GM06990 (cell line): Measurements from ENCODE around the gene ARHGEF39.
"Not testable (repeated sequence)": the region's sequence is repeated elsewhere in the genome, so short reads cannot be mapped to it uniquely, and the experiment has no call there.

Experiments
- DNase-seq: peaks from one replicate; pipeline ENCODE4 v3.0.0-alpha.2; 2011; ENCODE audit not compliant: insufficient read length; ENCODE audit errors: extremely low read depth
- H3K27me3 ChIP-seq: replicated peaks from 2 replicates; pipeline ENCODE4 v1.6.0; 2011; ENCODE audit warnings: low read length; ENCODE audit not compliant: control insufficient read depth, insufficient read depth
- H3K36me3 ChIP-seq: 2 replicates; pipeline ENCODE4 v1.5.1; 2011; ENCODE audit warnings: low read length; ENCODE audit not compliant: control insufficient read depth, insufficient read depth
- H3K4me3 ChIP-seq: replicated peaks from 2 replicates; pipeline ENCODE4 v1.5.1; 2011; ENCODE audit warnings: low read depth, mild to moderate bottlenecking, control low read depth, low read length
- TF ChIP-seq, protein P1 (sequence below): IDR thresholded peaks from 2 replicates; pipeline ENCODE4 v1.5.1; 2011; ENCODE audit warnings: low read length, control low read depth, mild to moderate bottlenecking, inconsistent platforms; ENCODE audit not compliant: insufficient read depth, poor library complexity, severe bottlenecking

The ARHGEF39 gene

DNA sequence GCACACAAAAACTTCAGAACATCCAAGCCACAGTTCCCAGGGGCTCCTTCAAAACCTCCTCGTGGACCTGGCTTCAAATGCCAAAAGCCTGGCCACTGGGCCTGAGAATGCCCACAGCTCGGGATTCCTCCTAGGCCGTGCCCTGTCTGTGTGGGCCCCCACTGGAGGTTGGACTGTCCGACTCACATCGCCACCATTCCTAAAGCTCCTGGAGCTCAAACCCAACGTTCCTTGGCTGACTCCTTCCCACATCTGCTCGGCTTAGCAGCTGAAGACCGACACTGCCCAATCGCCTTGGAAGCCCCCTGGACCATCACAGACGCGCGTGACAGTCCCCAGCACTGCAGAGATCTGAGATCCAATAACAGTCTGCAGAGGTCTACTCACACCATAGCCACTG lies 21.9 kb downstream of the ARHGEF39 start:
- Histone ChIP-seq H3K27me3 (no peaks in the 10 kb centered on the region), H3K36me3 (no peaks in the 10 kb centered on the region; the same call in 1 of the 2 replicates), H3K4me3 (no peak overlapping the region)
- TF ChIP-seq, protein P1, sequence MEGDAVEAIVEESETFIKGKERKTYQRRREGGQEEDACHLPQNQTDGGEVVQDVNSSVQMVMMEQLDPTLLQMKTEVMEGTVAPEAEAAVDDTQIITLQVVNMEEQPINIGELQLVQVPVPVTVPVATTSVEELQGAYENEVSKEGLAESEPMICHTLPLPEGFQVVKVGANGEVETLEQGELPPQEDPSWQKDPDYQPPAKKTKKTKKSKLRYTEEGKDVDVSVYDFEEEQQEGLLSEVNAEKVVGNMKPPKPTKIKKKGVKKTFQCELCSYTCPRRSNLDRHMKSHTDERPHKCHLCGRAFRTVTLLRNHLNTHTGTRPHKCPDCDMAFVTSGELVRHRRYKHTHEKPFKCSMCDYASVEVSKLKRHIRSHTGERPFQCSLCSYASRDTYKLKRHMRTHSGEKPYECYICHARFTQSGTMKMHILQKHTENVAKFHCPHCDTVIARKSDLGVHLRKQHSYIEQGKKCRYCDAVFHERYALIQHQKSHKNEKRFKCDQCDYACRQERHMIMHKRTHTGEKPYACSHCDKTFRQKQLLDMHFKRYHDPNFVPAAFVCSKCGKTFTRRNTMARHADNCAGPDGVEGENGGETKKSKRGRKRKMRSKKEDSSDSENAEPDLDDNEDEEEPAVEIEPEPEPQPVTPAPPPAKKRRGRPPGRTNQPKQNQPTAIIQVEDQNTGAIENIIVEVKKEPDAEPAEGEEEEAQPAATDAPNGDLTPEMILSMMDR = no peak
- no peak for DNase-seq

- not testable (repeated sequence) for H3K4me3 ChIP-seq, H3K36me3 ChIP-seq, H3K27me3 ChIP-seq, DNase-seq
Observed at GRCh38 chr9:35641478-35641877, 23.5 kb downstream of the ARHGEF39 start.

DNA sequence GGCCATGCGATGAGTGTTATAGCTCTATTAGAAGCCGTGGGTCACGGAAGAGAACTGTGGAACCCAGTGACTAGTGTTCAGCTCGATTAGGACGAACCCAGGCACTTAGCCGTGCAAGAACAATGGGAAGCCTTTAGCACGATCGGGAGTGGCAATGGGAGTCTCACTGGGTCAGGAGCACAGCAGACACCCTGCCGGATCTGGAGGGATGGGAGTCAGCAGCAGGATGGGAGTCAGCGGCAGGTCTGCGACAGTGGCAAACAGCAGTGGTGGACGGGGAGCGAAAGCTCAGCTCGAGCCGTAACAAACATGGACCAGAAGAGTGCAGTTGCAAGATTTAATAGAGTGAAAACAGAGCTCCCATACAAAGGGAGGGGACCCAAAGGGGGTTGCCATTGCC lies 24.6 kb downstream of the ARHGEF39 start:
- H3K36me3 ChIP-seq, DNase-seq, H3K4me3 ChIP-seq, H3K27me3 ChIP-seq: not testable (repeated sequence)

GRCh38 chr9:35639631-35640030 lies 25.4 kb downstream of the ARHGEF39 start:
- Histone ChIP-seq H3K4me3 (no peak overlapping the region), H3K36me3 (no peaks in the 10 kb centered on the region; the same call in 1 of the 2 replicates), H3K27me3 (no peaks in the 10 kb centered on the region)
- TF ChIP-seq, protein P1 = no peak
- DNase-seq = no peak

DNA sequence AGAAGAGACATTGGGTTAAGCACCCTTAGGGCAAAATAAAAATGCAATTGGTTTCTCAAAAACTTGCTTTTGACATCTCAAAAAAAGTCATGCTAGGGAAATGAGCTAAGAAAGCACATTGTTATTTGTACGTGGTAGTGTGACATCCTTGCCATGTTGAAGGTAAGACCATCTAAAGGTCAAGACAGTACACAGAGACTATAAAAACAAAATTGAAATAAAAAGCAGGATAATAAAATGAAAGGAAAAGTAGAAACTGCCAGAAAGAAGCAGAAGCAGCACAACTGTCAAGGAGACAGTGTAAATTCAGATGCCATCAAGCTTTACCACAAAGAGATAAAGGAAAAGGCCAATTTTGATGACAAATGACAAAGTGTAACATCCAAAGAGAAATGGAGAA lies 25.8 kb downstream of the ARHGEF39 start:
- H3K36me3 ChIP-seq, DNase-seq, H3K4me3 ChIP-seq, H3K27me3 ChIP-seq: not testable (repeated sequence)

- not testable (repeated sequence) for H3K4me3 ChIP-seq, DNase-seq, H3K36me3 ChIP-seq, H3K27me3 ChIP-seq
Observed at GRCh38 chr9:35638751-35639150, 26.2 kb downstream of the ARHGEF39 start.

DNA sequence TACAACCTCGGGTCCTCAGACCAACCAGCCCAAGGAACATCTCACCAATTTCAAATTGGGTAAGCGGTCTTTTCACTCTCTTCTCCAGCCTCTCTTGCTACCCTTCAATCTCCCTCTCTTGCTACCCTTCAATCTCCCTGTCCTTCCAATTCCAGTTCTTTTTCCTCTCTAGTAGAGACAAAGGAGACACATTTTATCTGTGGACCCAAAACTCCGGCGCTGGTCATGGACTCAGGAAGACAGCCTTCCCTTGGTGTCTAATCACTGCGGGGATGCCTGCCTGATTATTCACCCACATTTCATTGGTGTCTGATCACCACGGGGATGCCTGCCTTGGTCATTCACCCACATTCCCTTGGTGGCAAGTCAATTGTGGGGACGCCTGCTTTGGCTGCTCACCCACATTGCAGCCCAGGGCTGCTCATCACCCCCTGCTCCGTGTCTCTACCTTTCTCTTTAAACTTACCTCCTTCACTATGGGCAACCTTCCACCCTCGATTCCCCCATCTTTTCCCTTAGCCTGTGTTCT lies 27.5 kb downstream of the ARHGEF39 start:
- H3K27me3 ChIP-seq = not testable (repeated sequence)

DNA sequence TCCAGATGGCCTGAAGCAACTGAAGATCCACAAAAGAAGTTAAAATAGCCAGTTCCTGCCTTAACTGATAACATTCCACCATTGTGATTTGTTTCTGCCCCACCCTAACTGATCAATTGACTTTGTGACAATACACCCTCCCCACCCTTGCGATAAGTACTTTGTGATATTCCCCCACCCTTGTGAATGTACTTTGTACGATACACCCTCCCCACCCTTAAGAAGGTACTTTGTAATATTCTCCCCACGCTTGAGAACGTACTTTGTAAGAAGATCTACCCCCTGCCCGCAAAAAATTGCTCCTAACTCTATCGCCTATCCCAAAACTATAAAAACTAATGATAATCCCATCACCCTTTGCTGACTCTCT lies 28.1 kb downstream of the ARHGEF39 start:
- not testable (repeated sequence) for H3K27me3 ChIP-seq, DNase-seq, H3K4me3 ChIP-seq, H3K36me3 ChIP-seq

More for the DNA sequence above, 27.5 kb downstream of the ARHGEF39 start:
- DNase-seq, H3K36me3 ChIP-seq, H3K4me3 ChIP-seq: not testable (repeated sequence)

- no peaks in the 10 kb centered on the region for H3K36me3 ChIP-seq
- no peak overlapping the region for H3K4me3 ChIP-seq
- H3K27me3 ChIP-seq = no peaks in the 10 kb centered on the region
- DNase-seq = no peak
- TF ChIP-seq, protein P1 = no peak
Observed at GRCh38 chr9:35636135-35636876, 28.7 kb downstream of the ARHGEF39 start.
